PFSK-1 (cell line): ENCODE results near the gene ANO8.

Experiments
- FOXP2 ChIP-seq: optimal IDR thresholded peaks from 2 replicates; pipeline ENCODE3; 2011; ENCODE audit warnings: borderline replicate concordance, control low read depth, inconsistent platforms; ENCODE audit not compliant: insufficient read depth; ENCODE audit errors: extremely low read length, extremely low read depth
- POLR2AphosphoS5 ChIP-seq: IDR thresholded peaks from 2 replicates; pipeline ENCODE4 v1.6.1; 2012; ENCODE audit warnings: low read depth, mild to moderate bottlenecking, control low read depth, low read length, moderate library complexity
- REST ChIP-seq, 2 experiments: IDR thresholded peaks; 2 replicates each; pipeline versions ENCODE4 v1.6.1 to v1.8.0; 2011 to 2012; ENCODE audit warnings: low read depth in 2 of 2, low read length in 2 of 2, control low read depth in 1 of 2, inconsistent platforms in 1 of 2, mild to moderate bottlenecking in 1 of 2, moderate library complexity in 1 of 2; ENCODE audit not compliant: insufficient read depth in 1 of 2
- SIN3A ChIP-seq: IDR thresholded peaks from 2 replicates; pipeline ENCODE4 v1.6.1; 2012; ENCODE audit warnings: mild to moderate bottlenecking, low read length, moderate library complexity, borderline replicate concordance; ENCODE audit not compliant: insufficient read depth
- TAF1 ChIP-seq: IDR thresholded peaks from 2 replicates; pipeline ENCODE4 v1.6.1; 2012; ENCODE audit warnings: low read length, control low read depth, borderline replicate concordance; ENCODE audit not compliant: insufficient read depth

The ANO8 gene

GRCh38 chr19:17300992-17301619 lies 33.5 kb downstream of the ANO8 start:
- no peak for TF ChIP-seq FOXP2
- TF ChIP-seq TAF1: no peak
- TF ChIP-seq SIN3A: no peak
- TF ChIP-seq REST (IDR thresholded peaks at IDR 0.05; ENCODE audit: insufficient read depth in 1 of 2, low read depth in 2 of 2, low read length in 2 of 2): no peak
- TF ChIP-seq POLR2AphosphoS5: no peak

GRCh38 chr19:17296976-17297375 lies 37.7 kb downstream of the ANO8 start:
- TF ChIP-seq REST (IDR thresholded peaks at IDR 0.05; ENCODE audit: insufficient read depth in 1 of 2, low read depth in 2 of 2, low read length in 2 of 2): no peak
- TF ChIP-seq POLR2AphosphoS5: no peak
- TF ChIP-seq SIN3A: no peak
- no peak for TF ChIP-seq TAF1

DNA sequence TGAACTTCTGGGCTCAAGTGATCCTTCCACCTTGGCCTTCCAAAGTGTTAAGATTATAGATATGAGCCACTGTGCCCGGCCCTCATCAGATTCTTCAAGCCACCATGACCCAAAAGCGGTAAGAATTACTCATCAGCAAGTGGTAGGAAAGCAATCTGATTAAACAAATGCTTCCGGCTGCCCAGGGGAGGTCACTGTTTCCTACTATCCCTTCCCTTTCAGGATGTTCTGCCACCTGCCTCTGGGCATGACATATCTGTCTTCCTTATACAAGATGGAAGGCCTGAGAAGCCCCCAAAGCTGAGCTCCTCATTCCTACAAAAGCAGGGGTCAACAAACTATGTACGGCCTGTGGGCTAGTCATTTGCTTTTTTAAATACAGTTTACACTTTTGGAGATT lies 38.4 kb downstream of the ANO8 start:
- TF ChIP-seq TAF1 (no peak), FOXP2 (no peak), SIN3A (no peak), POLR2AphosphoS5 (no peak), REST (IDR thresholded peaks at IDR 0.05; ENCODE audit: insufficient read depth in 1 of 2, low read depth in 2 of 2, low read length in 2 of 2) (no peak)

- TF ChIP-seq REST (IDR thresholded peaks at IDR 0.05; ENCODE audit: insufficient read depth in 1 of 2, low read depth in 2 of 2, low read length in 2 of 2) (no peak), POLR2AphosphoS5 (no peak), TAF1 (no peak), FOXP2 (no peak), SIN3A (no peak)
Measured at GRCh38 chr19:17294051-17294891, 40.4 kb downstream of the ANO8 start.

DNA sequence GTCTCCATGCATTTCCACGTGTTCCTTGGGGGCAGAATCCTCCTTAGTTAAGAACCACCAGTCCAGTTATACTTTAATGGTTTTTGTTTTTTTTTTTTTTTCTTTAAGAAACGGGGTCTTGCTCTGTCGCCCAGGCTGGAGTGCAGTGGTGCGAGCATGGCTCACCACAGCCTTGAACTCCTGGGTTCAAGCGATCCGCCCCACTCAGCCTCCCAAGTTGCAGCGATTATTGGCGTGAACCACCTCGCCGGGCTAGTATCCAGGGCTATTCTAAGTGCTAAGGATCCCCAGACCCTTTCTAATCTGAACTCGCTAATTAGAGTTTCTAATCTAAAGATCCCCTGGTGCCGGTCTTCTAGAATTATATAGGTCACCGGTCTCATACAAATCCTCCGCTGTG lies 41.0 kb downstream of the ANO8 start:
- TF ChIP-seq POLR2AphosphoS5: no peak
